ENCODE results near the gene ZMYND10.

The ZMYND10 gene

DNA sequence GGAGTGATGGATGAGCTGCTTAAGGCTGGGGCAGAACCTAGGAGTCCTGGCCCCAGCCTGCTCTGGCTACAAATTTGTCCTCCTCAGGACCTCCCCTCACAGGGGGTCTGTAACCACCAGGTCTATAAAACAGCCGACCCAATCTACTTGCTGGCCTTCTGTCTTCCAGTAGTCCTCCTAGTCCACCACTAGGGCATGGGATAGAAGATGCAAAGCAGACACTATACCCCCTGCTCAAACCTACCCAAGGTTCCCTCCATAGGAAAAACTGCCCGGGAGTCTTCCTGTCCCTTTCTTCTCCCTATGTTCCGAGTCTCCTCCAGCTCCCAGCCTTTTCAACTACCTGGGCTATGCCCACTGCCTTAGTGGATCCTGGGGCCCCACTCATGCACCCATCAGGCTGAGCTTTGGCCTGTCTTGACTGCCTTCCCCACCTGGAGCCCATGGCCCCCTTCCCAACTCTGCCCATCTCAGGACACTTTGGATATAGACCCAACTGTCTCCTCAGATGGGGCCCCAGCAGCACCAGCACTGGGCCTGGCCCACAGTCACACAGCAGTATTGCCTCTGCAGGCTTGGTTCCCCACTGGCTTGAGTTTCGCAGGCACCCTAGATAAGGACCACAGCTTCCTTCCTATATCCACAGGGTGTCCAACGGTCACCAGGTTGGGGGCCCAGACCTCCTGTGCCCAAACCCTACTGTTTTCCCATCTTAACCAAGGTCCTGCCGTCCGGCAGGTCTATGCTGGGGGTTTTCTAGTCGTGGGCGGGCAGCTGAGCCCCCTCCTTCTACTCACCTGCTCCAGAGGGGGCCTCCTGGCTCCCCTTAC is 47.4 kb downstream of the ZMYND10 start:
- in situ Hi-C loops (cut with HindIII; ENCODE audit: low pct_ligation_motif_present, low pct_unique_long_range_greater_than_20kb, low sequenced_read_pairs): no loop called here
- no peak for DNase-seq

GRCh38 chr3:50297384-50297775 is 48.2 kb downstream of the ZMYND10 start:
- in situ Hi-C loops (cut with HindIII; ENCODE audit: low pct_ligation_motif_present, low pct_unique_long_range_greater_than_20kb, low sequenced_read_pairs): no loop called here
- DNase-seq: no peak

DNA sequence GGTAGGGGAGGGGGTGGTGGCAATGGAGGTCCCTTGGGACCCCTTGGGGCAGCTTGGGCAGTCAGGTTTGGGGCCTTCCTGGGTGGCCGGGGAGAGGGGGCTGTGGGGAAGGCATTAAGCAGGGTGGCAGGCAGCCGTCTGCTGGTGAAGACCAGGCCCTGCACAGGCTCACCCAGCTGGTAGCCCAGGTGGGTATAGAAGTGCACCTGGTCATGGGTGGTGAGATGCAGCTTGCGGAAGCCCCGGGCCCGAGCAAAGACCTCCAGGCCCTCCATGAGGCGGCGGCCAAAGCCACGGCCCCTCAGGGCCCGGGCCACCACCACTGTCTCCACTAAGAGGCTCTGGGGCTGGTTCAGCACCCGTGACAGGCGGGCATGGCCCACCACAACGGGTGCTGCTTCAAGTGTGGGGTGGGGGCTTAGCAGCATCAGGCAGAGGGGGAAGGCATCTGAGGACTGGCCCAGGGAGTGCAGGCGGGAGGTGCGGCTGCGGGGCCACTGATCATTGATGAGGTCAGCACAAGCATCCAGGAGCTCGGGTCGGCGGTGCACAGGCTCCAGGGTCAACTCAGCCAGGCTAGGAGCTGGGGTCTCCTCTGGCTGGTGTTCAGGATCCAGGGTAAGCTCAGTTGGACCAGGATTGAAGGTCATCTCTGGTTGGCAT is 48.7 kb downstream of the ZMYND10 start:
- no peak for DNase-seq
- in situ Hi-C loops (cut with HindIII; ENCODE audit: low pct_ligation_motif_present, low pct_unique_long_range_greater_than_20kb, low sequenced_read_pairs): no loop called here

DNA sequence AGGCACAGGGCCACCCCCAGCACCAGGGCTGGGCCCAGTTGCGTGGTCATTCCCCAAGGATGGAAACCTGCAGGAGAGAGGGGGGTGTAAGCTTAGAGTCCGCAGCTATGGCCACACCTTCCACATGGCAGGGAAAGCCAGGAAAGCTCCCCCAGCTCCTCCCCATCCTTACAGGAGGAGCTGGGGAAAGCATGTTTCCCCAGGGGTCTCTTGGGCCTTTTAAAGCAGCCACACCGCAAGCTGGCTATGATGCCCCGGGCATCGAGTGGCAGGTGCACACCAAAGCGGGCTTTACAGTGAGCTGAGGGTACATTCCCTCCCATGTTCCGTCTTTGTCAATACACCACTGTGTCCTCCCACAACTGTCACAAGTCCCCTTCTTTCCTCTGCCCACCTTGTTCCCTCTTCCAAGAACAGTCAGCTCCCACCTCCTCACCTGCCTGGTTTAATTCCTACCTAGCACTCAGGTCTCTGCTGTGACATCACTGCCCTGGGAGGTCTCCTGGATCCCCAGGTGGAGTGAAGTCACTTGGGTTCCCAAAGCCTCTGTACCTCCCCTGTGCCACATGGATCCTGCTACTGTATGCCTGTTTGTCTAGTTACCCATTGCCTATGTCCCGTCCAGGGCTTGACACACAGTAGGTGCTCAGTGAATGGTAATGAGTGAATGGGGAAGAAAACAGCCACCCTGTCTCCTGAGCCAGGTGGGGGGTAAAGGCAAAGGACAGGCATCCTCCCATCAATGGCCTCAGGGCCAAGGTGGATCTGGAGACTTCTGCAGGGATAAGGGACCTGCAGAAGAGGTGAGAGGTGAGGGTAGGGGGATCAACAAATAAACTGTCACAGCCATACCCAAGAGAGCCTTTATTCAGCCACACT is 49.7 kb downstream of the ZMYND10 start:
- in situ Hi-C loops (cut with HindIII; ENCODE audit: low pct_ligation_motif_present, low pct_unique_long_range_greater_than_20kb, low sequenced_read_pairs): no loop called here
- no peak for DNase-seq

- in situ Hi-C loops (cut with HindIII; ENCODE audit: low pct_ligation_motif_present, low pct_unique_long_range_greater_than_20kb, low sequenced_read_pairs): no loop called here
- DNase-seq: no peak
These were observed 50.8 kb downstream of the ZMYND10 start for GRCh38 chr3:50294492-50295403.

DNA sequence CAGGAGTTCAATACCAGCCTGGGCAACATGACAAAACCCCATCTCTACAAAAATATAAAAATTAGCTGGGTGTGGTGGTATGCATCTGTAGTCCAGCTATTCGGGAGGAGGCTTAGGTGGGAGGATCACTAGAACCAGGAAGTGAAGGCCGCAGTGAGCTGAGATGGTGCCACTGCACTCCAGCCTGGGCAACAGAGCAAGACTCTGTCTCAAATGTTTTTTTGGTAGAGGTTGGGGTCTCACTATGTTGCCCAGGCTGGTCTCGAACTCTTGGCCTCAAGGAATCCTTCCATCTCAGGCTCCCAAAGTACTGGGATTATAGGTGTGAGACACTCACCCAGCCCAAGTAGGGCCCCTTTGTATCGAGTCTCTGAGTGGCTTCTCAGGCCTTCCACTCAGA is 51.4 kb downstream of the ZMYND10 start:
- in situ Hi-C loops (cut with HindIII; ENCODE audit: low pct_ligation_motif_present, low pct_unique_long_range_greater_than_20kb, low sequenced_read_pairs): no loop called here
- DNase-seq: no peak

DNA sequence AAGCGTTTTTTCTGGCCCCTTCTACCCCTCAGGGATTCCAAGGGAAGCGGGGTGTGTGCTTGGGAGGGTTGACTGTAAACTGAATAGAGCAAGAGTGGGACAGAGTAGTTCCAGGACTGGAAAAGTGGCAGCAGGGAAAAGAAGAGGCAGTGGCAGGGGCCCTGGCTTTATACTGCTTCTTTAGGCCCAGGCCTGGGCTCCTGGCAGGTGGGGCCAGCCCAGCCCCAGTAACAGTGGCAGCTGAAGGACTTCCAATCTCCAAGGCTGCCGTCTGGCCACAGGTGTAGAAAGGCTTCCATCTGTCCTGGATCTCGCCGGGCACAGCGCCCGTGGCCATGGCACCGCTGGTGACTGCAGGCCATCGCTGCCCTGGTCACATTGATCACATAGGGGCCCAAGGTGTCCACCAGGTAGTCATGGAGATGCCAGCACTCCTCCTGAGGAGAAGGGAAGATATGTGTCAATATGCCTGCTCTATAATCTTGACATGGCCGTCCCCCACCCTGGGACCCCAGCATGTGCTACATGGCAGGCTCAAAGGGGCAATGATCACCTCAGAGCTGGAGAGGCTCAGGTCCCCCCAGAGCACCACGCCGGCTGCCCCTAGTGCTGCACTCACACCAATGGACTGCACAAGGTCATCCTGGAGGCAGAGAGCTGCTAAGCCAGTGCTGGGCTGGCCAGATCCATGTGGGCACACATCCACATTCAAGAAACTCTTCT is 52.3 kb downstream of the ZMYND10 start:
- in situ Hi-C loops (cut with HindIII; ENCODE audit: low pct_ligation_motif_present, low pct_unique_long_range_greater_than_20kb, low sequenced_read_pairs): no loop called here
- no peak for DNase-seq

- in situ Hi-C loops (cut with HindIII; ENCODE audit: low pct_ligation_motif_present, low pct_unique_long_range_greater_than_20kb, low sequenced_read_pairs): no loop called here
These were observed 53.1 kb downstream of the ZMYND10 start, which contains the start of gene IFRD2 for GRCh38 chr3:50292159-50293078. IFRD2 (minus strand) TSS chr3:50292429; CDS start chr3:50292274, 155 bp downstream.

More at GRCh38 chr3:50292159-50293078, 53.1 kb downstream of the ZMYND10 start, which contains the start of gene IFRD2:
- DNase-seq: peak; percentile 95
